Measurements from ENCODE around the gene GABRG3. TPM values are rescaled to one million over a fixed set of nuclear protein-coding genes. Genes with fewer than 3 reads are reported as not detected.

Gene GABRG3
- polyA plus RNA-seq, 1 donor: 0.18 TPM

DNA sequence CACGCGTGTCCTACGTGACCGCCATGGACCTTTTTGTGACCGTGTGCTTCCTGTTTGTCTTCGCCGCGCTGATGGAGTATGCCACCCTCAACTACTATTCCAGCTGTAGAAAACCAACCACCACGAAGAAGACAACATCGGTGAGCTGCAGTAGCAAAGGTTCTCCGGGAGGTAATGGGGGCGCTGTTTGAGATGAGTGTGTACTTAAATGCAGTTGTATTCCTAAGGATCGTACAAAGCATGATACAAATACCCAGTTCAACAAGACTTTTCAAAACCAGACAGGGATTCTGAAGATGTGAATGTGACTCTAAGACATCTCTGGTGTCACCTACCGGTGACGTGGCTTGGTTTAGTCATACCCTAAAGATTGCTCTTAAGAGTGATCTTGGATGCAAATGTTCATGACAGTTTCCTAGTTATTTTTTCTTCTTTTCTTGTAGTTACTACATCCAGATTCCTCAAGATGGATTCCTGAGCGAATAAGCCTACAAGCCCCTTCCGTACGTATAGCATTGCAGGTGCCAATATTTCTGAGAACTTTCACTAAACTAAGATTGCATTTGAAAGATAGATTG is 556.6 kb downstream of the GABRG3 start:
- DNase-seq: no peak

DNA sequence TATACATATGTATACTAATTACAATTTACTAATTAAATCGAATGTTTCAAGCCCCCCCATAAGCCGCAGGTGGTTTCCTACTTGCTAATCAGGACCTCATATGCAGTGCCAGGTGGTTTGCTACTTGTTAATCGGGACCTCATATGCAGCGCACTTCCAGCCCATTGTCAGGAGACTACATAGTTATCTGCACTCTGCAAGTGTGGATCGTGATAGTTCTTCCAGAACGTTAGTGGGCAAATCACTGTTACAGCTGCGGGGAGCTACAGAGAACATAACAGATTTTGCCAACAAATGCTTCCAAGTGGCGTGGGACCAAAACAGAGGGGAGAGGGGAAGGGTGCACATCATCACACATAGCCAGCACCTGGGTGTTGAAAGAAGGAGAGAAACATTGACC is 558.4 kb downstream of the GABRG3 start:
- no peak for DNase-seq

DNA sequence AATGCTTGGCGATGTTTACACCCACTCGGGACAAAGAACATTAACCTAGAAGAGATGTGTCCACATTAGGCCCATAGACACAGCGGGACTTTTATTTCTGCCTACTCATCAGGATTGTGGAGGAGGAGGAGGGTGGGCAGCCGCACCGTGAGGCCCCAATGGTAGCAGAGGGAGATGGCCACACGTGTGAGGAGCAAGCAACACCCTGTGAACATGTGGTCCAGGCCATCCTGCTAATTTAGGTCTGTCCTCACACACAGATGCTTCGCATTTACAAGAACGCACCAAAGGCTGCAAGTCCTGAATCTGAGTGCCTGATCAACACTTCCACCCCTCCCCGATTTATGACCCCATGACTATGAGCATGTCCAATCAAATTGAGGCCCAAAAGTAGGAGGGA is 560.0 kb downstream of the GABRG3 start:
- no peak for DNase-seq

DNA sequence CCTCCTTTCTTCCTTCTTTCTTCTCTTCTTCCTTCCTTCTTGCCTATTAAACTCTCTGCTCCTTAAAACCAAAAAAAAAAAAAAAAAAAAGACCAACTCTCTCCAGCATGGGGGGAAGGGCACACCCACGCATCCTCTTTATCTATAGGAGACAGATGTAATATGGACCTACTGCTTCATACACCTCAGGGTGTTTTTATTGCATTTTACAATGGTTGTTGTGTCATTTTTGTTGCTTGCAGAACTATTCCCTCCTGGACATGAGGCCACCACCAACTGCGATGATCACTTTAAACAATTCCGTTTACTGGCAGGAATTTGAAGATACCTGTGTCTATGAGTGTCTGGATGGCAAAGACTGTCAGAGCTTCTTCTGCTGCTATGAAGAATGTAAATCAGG is 561.4 kb downstream of the GABRG3 start:
- DNase-seq: no peak

DNA sequence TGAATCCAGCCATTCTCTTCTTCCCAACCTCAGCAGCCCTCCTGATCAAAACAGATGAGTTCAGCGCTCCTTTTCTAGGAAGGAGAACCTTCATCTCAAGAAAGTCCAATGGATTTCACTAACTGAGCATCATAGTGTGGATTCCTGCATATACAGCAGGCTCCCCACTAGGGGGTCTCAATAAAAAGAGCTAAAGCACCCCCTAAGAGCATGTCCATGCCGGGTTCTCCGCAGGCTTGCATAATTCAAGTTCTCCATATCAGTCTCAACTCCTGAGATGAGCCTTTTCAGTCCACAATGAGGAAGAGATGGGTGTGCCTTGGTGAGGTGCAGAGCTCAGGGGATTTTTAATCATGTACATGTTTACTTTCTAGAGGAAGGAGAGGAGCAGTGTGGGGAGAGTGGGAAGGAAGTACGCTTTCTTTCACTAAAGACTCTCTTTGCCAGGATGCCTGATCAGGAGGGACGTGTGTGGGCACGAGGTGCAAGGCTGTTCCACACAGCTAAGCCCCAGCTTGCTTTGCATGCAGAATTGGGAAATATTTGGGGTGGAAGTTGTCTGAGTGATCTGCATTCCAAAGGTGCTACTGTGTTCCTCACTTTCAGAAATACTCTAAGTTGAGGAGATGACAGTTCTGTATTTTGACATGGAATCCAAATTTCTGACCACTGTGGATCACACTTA is 564.6 kb downstream of the GABRG3 start:
- no peak for DNase-seq

DNA sequence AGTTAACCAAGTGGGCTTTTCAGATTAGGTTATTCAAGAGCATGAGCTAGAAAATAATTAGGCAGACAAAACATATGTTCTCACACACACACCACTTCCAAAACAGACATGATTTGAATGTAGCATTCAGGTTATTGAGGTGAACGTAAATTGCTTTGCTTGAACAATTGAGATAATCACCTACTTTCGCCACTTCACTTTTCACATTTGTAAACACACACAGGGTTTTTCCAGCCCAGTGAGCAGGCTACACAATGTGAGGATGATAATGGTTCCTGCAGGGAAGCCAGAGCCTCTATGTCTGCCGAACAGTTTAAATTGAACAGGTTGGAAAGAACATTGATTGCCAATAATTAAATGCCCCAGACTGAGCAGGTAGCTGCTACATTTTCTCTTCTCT is 567.3 kb downstream of the GABRG3 start:
- no peak for DNase-seq

DNA sequence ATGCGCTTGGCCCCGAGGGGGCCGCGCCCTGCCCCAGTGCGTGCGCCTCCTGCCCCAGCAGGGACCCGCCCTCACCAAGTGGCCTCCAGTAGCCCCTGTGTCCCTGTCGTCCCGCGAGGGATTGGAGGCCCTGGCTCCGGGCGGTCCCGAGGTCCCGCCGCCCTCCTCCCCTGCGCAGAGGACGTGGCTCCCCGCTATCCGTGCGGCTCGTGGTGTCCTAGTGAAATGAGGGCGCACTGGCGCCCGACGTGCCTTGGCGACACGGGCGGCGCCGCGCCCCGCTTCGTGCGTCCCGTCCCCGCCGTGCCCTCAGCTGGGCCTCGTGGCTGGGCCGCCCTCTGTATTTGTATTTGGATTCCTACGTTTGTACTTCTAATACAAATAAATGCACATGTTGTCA is 570.6 kb downstream of the GABRG3 start:
- DNase-seq: no peak

DNA sequence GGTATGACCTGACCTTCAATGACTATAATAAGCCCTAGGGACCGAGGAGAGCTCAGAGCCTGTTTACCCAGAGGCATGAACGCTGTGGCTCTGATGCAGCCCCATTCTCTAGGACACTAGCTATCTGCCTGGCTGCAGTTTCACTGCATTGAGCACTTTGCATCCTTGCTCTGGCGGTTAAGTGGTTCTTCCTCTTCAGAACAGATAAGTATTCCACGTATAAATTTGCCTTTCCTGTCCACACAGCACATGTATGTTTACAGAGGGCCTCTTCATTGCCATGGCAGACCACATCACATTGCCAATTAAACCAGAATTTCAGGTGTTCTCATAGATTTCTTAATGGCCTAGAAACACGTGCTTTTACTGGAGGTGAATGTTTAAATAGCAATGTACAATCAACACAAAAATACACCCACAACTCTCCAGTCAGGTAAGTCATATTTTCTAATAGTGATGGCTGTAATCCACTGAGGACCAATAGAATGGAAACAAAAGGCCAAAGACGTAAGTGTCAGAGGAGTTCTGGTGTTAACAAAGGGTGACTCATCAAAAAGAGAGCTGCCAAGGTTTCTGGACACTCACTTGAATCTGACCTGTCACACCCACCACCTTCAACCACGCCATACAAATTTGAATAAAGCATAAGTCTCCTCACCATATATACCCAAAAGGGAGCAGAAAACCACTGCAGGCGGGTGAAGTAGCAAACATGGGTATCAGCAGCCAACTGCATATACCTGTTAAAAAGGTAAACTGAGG is 574.7 kb downstream of the GABRG3 start:
- no peak for DNase-seq

DNA sequence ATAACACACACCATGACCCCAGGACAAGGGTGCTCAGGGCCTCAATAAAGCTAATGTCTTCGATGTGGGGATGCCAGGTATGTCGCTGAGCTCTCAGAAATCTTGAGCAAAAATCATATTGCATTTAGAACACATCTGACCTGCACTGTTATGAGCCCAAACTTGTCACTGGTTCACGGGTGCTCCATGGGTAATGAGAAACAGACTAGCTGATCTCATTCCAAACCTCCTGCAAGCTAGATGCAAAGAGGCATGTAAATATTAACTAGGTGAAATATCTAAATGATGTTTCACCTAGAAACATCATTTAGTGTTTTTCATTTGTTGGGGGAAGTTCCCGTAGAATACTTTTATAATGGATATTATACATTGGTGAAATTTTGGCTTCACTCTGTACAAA is 578.8 kb downstream of the GABRG3 start:
- DNase-seq: no peak

DNA sequence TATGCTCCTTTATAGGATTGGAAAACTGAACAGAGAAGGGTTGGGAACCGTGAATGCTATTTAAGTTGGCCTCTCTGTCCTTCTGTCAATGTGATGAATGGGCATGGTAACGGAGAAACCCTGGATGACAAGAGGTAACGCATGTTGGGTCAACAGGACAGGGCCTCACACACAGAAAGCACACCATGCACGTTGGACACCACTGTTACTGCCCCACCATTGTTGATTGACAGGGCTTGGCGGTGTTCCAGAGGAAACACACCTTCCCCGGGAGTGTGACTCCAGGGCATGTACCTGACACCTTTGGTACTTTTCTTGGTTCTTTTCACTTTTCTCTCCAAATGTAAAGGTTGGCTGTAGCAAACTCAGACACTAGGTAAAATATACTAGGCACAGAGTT is 579.7 kb downstream of the GABRG3 start:
- no peak for DNase-seq

DNA sequence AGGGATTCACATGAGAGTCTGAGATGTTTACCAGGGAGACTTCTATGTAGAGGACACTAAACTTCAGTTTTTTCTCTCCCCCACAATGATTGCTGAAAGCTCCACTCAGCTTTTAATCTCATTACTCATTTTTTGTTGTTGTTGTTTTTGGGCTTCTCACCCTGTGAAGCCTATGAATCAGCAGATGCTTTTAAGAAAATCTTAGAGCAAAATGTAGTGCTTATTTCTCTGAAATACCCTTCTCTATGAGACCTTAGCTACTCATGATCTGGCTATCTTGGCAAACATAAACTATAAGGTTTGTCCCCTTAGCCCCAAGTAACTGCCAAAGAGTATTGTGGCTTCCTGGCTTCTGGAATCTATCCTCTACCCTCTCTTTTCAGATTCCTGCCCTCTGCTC is 590.8 kb downstream of the GABRG3 start:
- DNase-seq: no peak

DNA sequence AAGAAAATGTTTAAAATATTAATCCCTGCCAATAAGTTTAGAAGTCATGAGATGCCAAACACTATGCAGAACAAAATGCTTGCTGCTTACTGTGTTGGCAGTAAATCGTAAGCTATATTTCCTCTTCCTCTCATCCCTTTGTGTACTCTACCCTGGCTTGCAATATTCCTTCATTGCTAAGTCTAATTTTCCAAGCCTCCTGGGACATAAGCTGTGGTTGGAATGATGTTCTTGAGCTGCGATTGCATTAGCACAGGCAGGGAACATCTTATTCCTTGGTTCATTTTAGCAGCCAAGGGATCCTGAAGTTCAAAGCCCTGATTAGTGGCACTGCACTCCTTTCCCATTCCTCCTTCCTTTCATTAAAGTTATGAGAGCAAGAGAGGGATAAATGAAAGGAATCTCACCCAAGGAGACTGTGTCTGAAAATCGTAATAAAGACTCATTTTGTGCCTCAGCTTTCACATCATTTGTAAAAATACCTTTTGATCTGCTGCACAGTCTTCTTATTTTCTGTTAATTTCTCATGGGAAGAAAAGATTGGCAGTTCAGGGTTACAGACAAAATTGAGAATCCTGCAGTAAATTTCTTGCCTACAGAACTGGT is 592.9 kb downstream of the GABRG3 start:
- no peak for DNase-seq

DNA sequence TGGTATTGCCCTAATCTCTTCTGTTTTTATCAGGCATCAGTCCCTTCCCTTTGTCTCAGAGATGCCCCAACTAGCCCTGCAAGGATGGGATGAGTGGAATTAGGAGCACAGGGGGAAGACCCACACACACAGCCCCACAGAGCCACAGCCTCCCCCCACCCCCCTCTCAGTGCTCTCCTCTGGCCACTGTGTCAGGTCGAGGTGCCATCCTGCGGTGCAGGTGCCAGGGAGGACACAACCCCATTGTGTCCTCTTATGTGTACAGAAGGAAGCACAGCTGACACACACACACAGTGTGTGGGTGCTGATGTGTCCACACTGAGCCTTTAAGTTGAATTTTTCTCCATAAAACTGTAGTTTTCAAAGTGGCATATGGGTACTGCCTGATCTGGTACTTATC is 593.7 kb downstream of the GABRG3 start:
- DNase-seq: no peak

DNA sequence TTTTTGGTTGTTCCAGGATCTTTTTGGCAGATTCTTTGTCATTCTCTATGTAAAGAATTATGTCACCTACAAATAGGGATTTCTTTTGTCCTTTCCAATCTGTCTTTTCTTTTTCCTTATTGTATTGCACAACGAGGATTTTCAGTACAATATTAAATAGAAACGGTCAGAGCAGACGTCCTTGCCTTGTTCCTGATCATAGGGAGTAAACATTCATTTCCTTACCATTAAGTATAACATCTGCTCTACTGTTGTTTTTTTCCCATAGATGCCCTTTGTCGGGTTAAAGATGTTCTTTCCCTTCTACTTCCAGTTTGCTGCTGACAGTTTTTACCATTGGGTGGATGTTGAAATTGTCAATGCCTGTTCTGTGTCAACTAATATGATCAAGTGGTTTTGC is 599.8 kb downstream of the GABRG3 start:
- no peak for DNase-seq

DNA sequence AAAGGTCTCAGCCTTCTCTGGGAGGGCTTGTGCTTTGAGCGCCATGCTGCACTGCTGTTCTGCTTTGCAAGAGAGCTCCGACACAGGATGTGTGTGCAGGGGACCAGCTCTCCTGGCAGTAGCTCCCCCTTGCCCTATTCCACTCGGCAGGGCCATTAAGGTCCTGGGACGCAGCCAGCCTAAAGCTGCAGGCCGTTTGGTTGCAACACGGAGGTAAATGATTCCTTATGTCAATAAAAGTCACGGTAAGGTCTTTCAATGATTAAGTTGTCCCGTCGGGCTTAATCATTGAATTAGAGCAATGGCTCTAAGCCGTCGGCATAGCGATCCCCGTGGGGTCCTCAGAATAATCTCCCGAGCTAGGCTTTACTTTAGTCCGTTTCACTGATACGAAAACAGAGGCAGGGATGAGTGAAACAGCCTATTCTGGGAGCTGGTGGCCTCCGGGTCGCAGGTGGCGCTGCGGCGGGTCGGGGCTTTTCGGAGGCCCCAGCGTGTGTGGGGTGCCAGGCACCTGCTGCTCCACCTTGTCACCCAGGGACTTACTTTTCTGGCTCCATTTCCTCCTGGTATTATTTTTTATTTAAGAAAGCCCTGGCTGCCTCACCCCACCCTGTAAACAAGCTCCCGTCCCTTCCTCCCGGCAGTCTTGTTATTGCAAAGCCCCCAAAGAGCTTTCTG is 603.0 kb downstream of the GABRG3 start:
- no peak for DNase-seq

DNA sequence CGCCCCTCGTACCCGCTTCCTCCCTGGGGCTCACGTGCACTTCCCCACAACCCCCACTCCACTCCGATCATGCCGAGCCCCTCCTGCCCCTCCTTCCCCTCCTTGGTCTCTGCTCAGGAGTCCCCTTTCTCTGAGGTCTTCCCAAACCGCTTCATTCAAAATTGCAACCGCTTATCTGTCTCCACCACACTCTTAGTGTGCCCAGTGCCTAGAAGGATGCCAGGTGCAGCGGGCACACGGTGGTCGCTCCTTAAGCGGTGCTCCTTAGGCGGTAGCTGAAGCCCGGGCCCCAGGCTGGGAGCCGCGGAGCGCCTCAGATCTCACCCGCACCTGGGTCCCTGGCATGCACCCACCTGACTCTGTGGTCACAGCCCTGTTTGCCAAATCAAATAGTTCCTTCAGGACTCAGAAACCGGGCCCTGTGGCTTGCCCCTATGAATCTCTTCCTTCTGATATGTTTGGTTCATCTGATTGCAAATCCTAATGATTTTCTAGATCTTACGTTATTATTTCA is 603.6 kb downstream of the GABRG3 start:
- DNase-seq: no peak

DNA sequence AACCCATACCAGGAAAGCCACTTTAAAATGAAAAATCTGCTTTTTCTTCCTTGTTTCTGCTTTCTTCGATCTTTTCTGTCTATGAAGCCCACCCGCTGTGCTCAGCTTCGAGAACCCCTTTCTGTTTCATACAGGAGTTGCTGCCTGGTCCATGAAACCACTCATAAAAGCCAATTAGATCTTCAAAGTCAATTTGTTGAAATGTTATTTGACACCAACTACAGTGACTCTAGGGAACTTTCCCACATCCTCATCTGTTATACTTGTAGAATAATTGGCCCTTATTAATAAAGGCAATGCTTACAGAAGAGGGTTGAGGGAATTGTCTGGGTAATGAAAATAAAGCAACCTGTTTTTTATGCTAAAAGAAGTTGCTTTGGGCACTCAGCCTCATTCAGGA is 604.5 kb downstream of the GABRG3 start:
- no peak for DNase-seq

DNA sequence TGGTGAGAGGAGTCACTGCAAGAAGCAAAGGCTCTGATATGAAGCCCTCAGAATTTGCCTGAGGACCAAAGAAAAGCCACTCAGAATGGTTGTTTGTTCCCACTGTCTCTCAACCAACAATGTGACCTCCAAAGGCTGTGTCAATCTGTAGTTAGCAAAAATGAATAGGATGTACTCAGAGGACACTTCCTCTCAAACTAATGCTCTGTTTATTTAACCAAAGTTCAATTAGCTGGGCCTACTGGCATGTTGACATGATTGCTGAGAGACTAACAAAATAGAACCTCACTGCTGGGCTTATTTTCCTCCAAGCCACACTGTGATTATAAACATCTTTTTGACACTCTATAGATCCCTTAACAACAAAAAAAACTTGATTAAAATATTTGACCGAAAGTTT is 605.6 kb downstream of the GABRG3 start:
- no peak for DNase-seq

DNA sequence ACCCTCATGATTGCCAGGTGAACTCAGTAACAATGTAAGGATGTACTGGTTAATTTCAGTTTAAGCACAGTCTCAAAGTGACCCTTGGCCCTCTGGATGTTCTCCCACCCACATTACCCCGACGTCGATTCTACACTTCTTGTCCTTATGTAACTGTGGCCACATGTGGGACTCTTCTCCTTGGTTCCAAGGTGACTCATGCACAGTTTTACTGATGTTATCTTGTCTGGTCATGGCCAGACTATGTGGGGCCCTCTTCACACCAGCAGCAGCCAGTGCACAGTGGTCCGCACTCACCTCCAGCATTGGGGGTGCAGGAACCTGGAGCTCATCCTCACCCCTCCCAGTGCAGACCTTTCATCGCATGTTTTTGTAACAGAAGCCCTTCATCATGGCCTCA is 608.8 kb downstream of the GABRG3 start:
- DNase-seq: no peak

DNA sequence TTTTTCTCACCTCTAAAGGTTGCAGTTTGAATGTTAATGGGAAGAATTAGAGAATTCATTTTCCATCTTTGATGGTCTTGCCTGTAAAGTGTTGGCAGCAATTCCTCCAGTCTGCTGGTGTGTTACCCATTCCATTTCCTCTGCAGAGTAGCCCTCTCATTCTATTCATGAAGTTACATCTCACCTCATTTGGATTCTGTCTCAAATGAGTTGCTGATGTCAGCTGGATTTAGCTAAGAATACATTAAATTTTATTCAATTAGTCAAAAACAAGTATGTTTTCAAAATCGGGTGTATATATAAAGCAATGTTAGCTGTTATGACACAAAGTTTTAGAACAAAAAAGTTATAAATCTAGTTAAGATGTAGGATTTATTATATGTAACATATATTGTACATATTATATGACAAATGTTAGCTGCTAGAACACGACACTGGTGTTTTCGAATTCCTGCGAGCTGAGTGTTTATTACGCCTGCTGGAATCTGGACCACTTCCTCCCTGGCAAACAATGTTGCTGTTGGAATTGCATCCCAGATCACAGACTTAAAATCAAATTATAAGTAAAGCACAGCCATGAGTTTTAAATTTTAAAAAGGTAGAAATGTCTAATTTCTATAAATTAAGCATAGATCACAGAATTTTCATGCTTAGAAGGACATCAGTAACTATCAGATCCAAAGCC is 611.9 kb downstream of the GABRG3 start:
- no peak for DNase-seq

DNA sequence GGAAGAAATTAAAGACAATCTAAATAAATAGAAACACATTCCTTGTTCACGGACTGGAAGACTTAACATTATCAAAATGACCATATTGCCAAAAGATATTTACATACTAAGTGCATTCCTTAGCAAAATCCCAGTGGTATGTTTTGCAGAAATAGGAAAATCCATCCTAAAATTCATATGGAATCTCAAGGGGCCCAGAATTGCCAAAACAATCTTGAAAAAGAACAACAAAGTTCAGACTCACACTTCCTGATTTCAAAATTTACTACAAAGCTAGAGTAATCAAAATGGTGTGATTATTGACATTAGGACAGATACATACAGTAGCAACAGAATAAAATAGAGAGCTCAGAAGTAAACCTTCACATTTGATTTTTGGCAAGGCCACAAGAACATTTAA is 612.7 kb downstream of the GABRG3 start:
- no peak for DNase-seq

DNA sequence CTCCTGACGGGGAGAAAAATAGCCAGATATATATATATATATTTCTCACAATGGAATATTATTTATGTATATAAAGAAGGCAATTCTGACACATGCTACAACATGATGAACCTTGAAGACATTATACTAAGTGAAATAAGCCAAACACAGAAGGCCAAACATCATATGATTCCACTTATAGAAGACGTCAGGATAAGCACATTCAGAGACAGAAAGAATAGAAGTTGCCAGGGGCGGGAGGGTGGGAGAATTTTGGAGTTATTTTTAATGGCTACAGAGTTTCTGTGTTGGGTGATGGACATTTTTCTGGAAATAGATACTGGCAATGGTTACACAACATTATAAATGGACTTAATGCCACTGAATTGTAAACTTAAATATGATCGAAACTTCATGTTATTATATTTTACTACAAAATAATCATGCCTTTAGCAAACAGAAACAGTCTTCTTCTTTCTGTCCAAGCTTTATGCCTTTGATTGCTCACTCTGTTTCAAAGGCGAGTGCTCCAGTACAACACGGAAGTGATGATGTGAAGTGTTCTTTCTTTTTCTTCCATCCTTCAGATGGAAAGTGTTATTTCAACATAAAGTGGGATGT is 614.2 kb downstream of the GABRG3 start:
- DNase-seq: no peak

All from hindlimb muscle (tissue), 1 donor.